Measurements from ENCODE around the gene TADA2B.

DNA sequence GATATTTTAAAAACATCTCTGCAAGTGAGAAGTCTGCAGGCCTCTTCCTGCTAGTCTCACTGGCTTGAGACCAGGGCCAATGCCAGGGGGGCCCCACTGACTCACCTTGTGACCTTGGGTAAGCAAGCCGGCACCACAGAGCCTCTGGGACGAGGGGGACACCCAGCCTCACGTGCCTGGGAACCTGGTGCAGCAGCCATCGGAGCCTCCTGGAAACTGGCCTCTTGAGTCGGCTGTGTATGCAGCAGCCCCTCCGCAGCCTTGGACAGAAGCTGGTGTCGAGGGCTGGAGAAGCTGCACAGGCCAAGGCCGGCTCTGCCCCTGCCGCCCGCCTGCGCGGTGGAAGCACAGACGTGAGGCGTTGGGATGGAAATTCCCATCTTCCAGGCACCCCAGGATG lies 8.7 kb downstream of the TADA2B start:
- no peak for TF ChIP-seq RAD21 (IDR thresholded peaks at IDR 0.05; ENCODE audit: insufficient read depth, low read depth, low read length)
- no peak for TF ChIP-seq NFYA (IDR thresholded peaks at IDR 0.05; ENCODE audit: borderline replicate concordance, low read depth, low read length)
- no peak for TF ChIP-seq POLR2A (IDR thresholded peaks at IDR 0.05; ENCODE audit: low read depth, low read length)
- TF ChIP-seq, protein P1, sequence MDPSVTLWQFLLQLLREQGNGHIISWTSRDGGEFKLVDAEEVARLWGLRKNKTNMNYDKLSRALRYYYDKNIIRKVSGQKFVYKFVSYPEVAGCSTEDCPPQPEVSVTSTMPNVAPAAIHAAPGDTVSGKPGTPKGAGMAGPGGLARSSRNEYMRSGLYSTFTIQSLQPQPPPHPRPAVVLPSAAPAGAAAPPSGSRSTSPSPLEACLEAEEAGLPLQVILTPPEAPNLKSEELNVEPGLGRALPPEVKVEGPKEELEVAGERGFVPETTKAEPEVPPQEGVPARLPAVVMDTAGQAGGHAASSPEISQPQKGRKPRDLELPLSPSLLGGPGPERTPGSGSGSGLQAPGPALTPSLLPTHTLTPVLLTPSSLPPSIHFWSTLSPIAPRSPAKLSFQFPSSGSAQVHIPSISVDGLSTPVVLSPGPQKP (IDR thresholded peaks at IDR 0.05; ENCODE audit: low read depth, low read length), result no peak
- TF ChIP-seq CBFB (IDR thresholded peaks at IDR 0.05; ENCODE audit: low read depth), result no peak
- TF ChIP-seq SMAD1 (IDR thresholded peaks at IDR 0.05; ENCODE audit: low read depth, partially characterized antibody), result no peak
- TF ChIP-seq FOXM1 (IDR thresholded peaks at IDR 0.05; ENCODE audit: low read depth, low read length), result no peak
- TF ChIP-seq SPI1 (IDR thresholded peaks at IDR 0.05; ENCODE audit: borderline replicate concordance, insufficient read depth, low read depth, low read length), result no peak
- TF ChIP-seq, protein P2, sequence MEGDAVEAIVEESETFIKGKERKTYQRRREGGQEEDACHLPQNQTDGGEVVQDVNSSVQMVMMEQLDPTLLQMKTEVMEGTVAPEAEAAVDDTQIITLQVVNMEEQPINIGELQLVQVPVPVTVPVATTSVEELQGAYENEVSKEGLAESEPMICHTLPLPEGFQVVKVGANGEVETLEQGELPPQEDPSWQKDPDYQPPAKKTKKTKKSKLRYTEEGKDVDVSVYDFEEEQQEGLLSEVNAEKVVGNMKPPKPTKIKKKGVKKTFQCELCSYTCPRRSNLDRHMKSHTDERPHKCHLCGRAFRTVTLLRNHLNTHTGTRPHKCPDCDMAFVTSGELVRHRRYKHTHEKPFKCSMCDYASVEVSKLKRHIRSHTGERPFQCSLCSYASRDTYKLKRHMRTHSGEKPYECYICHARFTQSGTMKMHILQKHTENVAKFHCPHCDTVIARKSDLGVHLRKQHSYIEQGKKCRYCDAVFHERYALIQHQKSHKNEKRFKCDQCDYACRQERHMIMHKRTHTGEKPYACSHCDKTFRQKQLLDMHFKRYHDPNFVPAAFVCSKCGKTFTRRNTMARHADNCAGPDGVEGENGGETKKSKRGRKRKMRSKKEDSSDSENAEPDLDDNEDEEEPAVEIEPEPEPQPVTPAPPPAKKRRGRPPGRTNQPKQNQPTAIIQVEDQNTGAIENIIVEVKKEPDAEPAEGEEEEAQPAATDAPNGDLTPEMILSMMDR (IDR thresholded peaks at IDR 0.05 in 2 of 3, conservative IDR thresholded peaks at IDR 0.05 in 1 of 3; ENCODE audit: control insufficient read depth in 2 of 3, extremely low read depth in 1 of 3, insufficient read depth in 1 of 3, low read depth in 3 of 3, low read length in 3 of 3), result no peak
- TF ChIP-seq NR2F1 (conservative IDR thresholded peaks at IDR 0.05), result no peak
- no peak for TF ChIP-seq RFX5 (IDR thresholded peaks at IDR 0.05; ENCODE audit: low read depth, low read length)

Data from GM12878 (cell line).